ENCODE measurements around the gene CSK. TPM values are rescaled to one million over a fixed set of nuclear protein-coding genes. Genes with fewer than 3 reads are reported as not detected.
A peak's percentile ranks its signal among the peaks of the same experiment; 100 is the strongest.

Gene CSK
- total RNA-seq, 4 donors from 2014 or later = 30.6 to 130 (median 45.2) TPM

GRCh38 chr15:74833376-74834107 is 51.7 kb downstream of the CSK start:
- no peaks in the 10 kb centered on the region for H3K9me3 ChIP-seq
- intact Hi-C loops (cut with DNase I) = no loop called here
- TF ChIP-seq, protein P1, sequence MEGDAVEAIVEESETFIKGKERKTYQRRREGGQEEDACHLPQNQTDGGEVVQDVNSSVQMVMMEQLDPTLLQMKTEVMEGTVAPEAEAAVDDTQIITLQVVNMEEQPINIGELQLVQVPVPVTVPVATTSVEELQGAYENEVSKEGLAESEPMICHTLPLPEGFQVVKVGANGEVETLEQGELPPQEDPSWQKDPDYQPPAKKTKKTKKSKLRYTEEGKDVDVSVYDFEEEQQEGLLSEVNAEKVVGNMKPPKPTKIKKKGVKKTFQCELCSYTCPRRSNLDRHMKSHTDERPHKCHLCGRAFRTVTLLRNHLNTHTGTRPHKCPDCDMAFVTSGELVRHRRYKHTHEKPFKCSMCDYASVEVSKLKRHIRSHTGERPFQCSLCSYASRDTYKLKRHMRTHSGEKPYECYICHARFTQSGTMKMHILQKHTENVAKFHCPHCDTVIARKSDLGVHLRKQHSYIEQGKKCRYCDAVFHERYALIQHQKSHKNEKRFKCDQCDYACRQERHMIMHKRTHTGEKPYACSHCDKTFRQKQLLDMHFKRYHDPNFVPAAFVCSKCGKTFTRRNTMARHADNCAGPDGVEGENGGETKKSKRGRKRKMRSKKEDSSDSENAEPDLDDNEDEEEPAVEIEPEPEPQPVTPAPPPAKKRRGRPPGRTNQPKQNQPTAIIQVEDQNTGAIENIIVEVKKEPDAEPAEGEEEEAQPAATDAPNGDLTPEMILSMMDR (IDR thresholded peaks at IDR 0.05) = no peak
- TF ChIP-seq POLR2A (IDR thresholded peaks at IDR 0.05) = no peak

GRCh38 chr15:74835312-74835823 is 53.5 kb downstream of the CSK start:
- no peaks in the 10 kb centered on the region for H3K9me3 ChIP-seq
- H3K4me1 ChIP-seq = peaks cover 0 to 20% (median 0%) of the 10 kb centered on the region in 3 donors
- 47 to 60% methylated on average over 3 of the region's 5 CpGs for WGBS, 2 donors
- no peak for TF ChIP-seq POLR2A (IDR thresholded peaks at IDR 0.05)
- TF ChIP-seq, protein P1 (IDR thresholded peaks at IDR 0.05) = peak; percentile 47 to 79 (median 70)
- H3K36me3 ChIP-seq = peaks cover 10 to 49% (median 16%) of the 10 kb centered on the region in 3 donors
- H3K27ac ChIP-seq = no peak overlapping the region
- DNase-seq = no peak
- H3K4me3 ChIP-seq = no peak overlapping the region
- intact Hi-C loops (cut with DNase I) = no loop called here
- peaks cover 0 to 1% (median 0%) of the 10 kb centered on the region in 4 donors for H3K27me3 ChIP-seq

More at GRCh38 chr15:74833376-74834107, 51.7 kb downstream of the CSK start:
- WGBS, 2 donors = 67% methylated on average over 5 of the region's 12 CpGs; no CpG with 5 or more reads in 1 of the 2 donors
- Histone ChIP-seq H3K36me3 (peaks cover 9 to 30% (median 12%) of the 10 kb centered on the region in 3 donors), H3K4me1 (peaks cover 0 to 14% (median 0%) of the 10 kb centered on the region in 3 donors), H3K4me3 (no peak overlapping the region), H3K27me3 (peaks cover 0 to 17% (median 0%) of the 10 kb centered on the region in 4 donors), H3K27ac (no peak overlapping the region)
- no peak for DNase-seq

DNA sequence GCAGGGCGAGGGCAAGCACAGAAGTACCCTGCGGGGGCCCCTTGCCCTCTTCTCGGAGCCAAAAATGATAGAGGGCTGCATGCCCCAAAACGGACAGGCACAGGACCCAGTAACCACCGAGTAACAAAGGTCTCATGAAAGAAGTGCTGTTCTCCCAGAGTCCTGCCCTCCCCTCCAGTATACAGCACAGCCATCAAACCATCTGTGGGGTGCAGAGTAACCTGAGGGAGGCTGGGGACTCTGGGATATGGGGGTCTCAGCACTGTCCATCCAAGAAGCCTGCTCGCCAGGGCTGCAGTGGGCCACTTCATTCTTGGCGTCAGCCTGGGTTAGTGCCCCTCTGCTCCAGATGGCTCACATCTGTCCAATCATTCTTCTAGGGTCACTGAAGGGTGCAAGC is 55.0 kb downstream of the CSK start:
- Histone ChIP-seq H3K36me3 (peaks cover 10 to 64% (median 20%) of the 10 kb centered on the region in 3 donors), H3K4me1 (peaks cover 2 to 25% (median 10%) of the 10 kb centered on the region in 3 donors), H3K27me3 (no peaks in the 10 kb centered on the region), H3K27ac (no peak overlapping the region), H3K4me3 (no peak overlapping the region), H3K9me3 (no peaks in the 10 kb centered on the region)
- TF ChIP-seq POLR2A (IDR thresholded peaks at IDR 0.05) = no peak
- TF ChIP-seq, protein P1 (IDR thresholded peaks at IDR 0.05) = no peak
- DNase-seq = no peak
- WGBS, 2 donors = 85% methylated on average over 7 of the region's 7 CpGs; no CpG with 5 or more reads in 1 of the 2 donors
- intact Hi-C loops (cut with DNase I) = no loop called here

DNA sequence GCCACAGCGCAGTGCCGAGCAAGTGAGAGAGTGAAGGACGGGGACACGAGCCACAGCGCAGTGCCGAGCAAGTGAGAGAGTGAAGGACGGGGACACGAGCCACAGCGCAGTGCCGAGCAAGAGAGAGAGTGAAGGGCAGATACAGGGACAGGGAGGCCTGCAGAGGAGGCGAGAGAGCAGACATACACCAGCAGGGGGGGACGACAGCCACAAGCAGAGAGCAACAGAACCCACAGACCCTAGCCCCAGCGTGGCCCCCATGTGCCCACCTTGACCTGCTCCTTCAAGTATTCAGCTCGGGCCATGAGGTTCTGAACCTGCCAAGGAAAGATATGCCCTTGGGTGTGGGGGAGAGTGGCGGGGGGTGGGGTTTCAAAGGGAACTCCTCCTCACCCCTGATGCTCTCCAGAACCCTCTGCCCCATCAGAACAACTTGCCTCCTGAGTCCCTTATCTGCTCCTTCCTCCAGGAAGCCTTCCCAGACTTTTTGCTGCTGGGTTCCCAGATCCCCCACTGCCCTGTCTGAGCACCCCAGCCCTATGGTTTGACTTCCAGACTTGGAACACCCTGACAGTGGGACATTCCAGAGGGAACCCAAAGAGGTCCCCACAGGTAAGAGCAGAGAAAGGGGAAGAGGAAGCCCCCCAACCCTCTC is 55.7 kb downstream of the CSK start:
- WGBS, 2 donors = 75 to 88% methylated on average over 9 to 10 of the region's 15 CpGs
- no peak for DNase-seq
- Histone ChIP-seq H3K9me3 (no peaks in the 10 kb centered on the region), H3K36me3 (peaks cover 10 to 65% (median 20%) of the 10 kb centered on the region in 3 donors), H3K4me3 (no peak overlapping the region), H3K4me1 (peaks cover 8 to 28% (median 18%) of the 10 kb centered on the region in 3 donors), H3K27me3 (no peaks in the 10 kb centered on the region), H3K27ac (no peak overlapping the region)
- intact Hi-C loops (cut with DNase I) = no loop called here
- no peak for TF ChIP-seq POLR2A (IDR thresholded peaks at IDR 0.05)
- TF ChIP-seq, protein P1 (IDR thresholded peaks at IDR 0.05) = no peak

GRCh38 chr15:74838137-74838516 is 56.2 kb downstream of the CSK start:
- intact Hi-C loops (cut with DNase I) = no loop called here
- no CpG with 5 or more reads among the region's 10 CpGs for WGBS, 2 donors
- no peaks in the 10 kb centered on the region for H3K9me3 ChIP-seq
- H3K27me3 ChIP-seq = no peaks in the 10 kb centered on the region
- peaks cover 8 to 29% (median 19%) of the 10 kb centered on the region in 3 donors for H3K4me1 ChIP-seq
- H3K36me3 ChIP-seq = peaks cover 10 to 65% (median 20%) of the 10 kb centered on the region in 3 donors
- H3K27ac ChIP-seq = no peak overlapping the region
- H3K4me3 ChIP-seq = no peak overlapping the region
- no peak for TF ChIP-seq POLR2A (IDR thresholded peaks at IDR 0.05)
- TF ChIP-seq, protein P1 (IDR thresholded peaks at IDR 0.05) = no peak
- DNase-seq = no peak

All from esophagus squamous epithelium (tissue), 5 donors.